GM21367 (cell line): ENCODE results near the gene PLK2.

Source experiments
- ATAC-seq: cut with Tn5 transposase; IDR thresholded peaks from one replicate; pipeline ENCODE4 v1.9.1; 2021; ENCODE audit not compliant: unreplicated experiment

Gene PLK2

DNA sequence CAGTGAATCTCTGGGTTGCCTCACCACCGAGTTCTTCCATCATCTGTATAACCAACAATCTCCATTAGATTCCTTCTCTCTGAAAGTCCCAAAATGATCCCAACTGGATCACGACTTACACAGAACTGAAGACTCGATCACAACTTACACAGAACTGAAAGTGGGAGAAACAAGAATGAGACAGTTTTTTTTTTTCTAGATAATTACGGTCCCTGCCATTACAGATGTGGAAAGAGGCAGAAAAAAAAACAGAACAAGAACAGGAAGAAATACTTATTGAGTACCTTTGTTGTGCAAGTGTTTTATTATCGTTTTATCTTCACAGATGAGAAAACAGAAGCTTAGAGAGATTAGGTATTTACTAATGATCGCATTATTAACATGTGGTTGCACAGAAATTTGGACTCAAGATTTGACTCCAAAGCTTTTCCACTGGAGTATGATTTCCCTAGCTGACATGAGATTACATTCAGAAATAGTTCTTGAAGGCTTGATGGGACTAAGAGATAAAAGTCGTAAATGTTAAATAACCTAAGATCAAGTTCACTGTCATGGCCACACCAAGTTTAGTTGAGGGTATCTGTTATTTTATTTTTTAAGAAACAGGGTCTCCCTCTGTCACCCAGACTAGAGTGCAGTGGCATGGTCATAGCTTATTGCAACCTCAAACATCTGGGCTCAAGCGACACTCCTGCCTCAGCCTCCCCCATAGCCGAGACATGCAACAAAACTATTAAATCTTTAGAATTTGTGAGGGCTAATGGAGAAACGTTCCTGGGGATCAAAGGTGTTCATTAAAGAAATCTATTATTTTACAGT, 8.9 kb downstream of the PLK2 start:
- no peak for ATAC-seq

GRCh38 chr5:58450018-58450417, 9.9 kb downstream of the PLK2 start:
- no peak for ATAC-seq

DNA sequence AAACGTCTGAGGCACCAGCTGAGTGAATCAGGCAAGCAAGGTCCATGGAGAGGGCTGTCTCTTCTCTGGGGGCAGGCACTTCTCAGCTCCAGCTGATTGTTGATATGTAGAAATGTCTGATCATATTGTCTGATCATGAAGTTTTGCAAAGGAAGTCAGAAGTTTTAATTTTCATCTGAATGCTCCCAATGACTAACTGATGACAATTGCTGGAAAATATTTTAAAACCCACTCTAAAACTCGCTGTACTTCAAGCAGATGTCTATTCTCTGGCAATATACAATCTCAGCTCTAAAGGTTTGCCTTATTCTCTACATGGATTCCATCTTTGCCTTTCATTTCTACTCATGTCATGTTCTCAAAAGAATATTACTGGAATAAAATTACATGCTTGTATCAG, 12.7 kb downstream of the PLK2 start:
- no peak for ATAC-seq

DNA sequence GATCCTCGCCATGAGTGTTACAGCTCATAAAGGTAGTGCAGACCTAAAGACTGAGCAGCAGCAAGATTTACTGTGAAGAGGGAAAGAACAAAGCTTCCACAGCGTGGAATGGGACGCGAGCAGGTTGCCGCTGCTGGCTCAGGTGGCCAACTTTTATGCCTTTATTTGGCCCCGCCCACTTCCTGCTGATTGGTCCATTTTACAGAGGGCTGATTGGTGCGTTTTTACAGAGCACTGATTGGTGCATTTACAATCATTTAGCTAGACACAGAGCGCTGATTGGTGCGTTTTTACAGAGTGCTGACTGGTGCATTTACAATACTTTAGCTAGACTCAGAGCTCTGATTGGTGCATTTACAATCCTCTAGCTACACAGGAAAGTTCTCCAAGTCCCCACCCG, 13.9 kb downstream of the PLK2 start:
- no peak for ATAC-seq

DNA sequence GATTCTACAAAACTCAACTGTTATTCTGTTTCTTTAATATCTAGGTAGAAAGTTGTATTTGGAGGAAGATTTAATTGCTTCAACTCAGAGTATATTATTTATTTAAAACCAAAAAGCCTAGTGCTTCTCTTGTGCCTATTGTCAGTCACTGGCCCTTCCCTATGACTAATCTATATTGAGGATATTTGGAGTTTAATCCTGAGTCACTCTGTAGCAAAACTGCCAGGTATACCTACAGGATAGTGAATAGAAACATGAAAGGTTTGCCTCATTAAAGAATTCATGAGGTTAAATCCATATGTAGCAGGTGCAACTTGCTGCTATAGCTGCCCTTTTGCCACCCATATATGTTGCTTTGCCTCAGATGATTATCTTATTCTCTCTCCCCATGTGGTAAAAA, 15.1 kb downstream of the PLK2 start:
- ATAC-seq = no peak

DNA sequence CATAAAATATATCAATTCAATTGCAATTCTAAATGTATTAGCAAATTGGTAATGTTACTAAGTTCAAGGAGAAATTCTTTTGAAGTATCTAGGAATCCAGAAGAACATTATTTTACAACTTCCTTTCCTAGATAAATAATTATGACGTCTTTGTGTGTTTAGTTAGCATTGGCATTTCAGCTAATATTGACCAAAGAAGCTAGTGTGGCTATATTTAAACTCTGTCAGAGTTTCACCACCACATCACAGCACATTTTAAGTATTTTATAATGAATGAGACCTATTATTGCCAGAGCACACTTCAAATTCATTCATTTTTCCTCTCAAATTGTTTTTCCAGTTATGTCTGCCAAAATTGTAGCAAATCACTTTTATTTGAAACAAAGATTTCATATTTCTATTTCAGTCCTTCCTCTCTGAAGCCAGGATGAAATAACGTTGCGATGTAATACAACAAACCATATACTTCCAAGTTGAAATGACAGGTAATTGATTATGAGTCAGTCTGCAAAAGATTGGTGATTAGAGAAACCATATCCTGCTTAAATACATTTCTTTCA, 18.9 kb downstream of the PLK2 start:
- no peak for ATAC-seq

- no peak for ATAC-seq
Observed at GRCh38 chr5:58439094-58439644, 20.7 kb downstream of the PLK2 start.

- no peak for ATAC-seq
Observed at GRCh38 chr5:58437661-58438060, 22.2 kb downstream of the PLK2 start.

DNA sequence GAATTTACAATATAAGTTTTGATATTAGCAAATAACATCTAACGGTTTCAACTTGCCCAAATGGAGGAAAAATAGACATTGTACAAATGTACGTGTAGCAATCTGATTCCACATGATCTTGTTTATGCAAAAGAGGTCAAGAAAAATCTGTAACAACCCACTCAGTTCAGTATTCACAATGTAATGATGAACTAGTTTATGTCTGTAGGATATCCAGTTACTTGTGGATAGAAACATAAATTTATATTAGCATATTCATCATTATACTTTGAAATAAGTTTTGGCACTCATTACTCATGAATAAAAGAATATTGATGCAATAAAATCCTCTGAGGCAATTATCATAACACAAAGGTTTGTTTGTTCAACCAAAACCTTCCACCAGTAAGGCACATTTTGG, 28.1 kb downstream of the PLK2 start:
- ATAC-seq = no peak

- no peak for ATAC-seq
Observed at GRCh38 chr5:58412932-58413331, 47.0 kb downstream of the PLK2 start.

- ATAC-seq = no peak
Observed at GRCh38 chr5:58412081-58412480, 47.8 kb downstream of the PLK2 start.

DNA sequence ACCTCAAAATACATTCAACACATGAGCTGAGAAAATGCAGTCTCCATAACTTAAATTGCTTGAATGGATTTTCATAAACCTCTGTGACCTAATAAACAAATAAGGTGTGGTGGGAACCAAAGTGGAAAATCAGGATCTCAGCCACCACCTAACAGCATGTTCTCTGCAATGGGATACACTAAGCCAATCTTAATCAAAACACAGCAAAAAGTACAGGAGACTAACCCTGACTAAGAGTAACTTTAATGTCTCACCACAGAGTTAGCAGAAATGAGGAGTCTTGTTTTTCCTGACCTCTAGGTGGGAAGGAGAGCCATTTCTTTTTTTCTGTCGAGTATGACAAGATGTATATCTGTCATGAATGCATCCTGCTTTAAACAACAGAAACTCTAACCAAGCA, 48.5 kb downstream of the PLK2 start:
- no peak for ATAC-seq

- no peak for ATAC-seq
Observed at GRCh38 chr5:58410441-58410840, 49.4 kb downstream of the PLK2 start.

DNA sequence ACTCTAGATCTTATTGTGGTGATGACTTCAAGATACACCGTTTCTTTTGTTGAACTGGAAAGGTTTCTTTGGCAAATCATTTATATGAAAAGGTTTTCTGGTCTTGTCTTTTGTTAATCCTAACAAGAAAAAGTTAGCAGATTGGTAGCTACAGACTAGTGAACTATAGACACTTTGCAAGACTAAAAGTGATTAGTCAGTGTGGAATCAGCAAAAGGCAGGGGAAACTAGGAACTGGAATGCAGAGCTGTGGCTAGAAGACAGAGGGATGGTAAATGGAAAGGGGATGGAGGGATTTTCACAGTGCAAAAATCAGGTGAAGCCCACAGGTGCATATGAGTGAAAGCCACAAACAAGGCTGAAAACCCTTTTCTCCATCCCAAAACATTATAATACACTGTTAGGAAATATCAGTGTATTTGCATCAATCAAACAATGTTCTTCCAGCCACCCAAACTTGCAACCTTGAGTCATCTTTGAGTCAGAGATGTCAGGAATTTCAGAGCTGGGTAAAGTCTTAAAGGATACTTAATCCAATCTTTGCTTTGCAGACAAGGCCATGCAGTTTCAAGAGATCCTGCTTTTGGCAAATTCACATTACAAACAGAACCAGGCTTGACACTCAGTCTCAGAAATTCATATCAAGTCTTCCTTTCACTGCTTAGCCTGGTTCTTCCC, 52.7 kb downstream of the PLK2 start:
- no peak for ATAC-seq

DNA sequence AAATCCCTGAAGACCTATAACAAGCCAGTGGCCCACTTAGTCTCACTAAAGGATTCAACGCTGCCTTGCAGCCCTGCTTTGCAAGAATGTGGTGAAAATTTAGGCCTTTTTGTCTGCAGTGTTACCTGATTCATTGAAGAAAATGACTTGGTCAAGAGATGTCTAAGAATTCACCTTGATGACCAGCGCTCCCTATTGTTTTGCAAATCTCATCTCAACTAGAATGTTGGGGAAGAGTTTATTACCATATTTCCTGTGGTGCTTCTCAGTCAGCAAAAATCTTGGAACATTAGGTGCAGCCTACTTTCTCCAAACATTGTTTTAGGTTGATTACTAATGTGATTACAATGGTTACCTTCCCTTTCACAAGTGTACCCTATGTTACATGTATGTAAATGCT, 53.5 kb downstream of the PLK2 start:
- no peak for ATAC-seq

GRCh38 chr5:58405175-58405574, 54.7 kb downstream of the PLK2 start:
- ATAC-seq = no peak

DNA sequence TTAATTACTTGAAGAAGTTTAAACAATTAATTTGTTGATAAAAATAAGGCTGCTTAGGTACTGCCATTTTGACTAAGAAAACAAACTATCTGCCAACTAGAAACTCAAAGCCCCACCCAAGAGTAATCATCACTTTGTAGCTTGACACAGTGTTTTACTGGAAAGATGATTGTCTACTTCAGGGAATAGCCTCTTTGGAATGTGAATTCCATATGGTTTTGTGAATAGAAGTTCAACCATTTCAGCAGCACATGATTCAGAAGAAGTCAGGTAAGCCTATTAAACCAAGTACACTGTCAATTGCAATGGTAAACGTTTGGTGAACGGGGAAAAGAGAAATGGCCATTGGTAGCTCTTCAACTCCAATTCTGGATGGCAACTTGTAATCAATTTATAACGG, 55.2 kb downstream of the PLK2 start:
- no peak for ATAC-seq
